ENCODE data around the gene TPM4.

DNA sequence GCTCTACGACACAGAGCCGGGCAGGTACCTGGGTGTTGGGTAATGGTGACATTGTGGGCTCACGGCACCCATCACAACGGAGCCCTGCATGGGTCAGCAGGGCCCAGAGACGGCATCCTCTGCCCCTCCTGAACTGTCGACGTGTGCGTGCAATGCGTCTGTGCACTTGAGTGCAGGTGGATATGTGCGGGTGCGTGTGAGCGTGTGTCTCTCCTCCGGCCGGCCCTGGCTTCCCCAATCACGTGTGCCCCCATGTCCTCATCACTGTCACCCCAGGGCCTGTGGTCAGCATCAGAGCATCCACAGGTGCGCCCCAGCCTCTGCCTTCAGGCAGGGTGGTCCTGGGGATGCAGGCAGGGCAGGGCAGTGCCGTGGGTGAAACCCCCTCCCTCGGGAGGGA lies 37.2 kb upstream of the TPM4 start:
- TF ChIP-seq, protein P1, sequence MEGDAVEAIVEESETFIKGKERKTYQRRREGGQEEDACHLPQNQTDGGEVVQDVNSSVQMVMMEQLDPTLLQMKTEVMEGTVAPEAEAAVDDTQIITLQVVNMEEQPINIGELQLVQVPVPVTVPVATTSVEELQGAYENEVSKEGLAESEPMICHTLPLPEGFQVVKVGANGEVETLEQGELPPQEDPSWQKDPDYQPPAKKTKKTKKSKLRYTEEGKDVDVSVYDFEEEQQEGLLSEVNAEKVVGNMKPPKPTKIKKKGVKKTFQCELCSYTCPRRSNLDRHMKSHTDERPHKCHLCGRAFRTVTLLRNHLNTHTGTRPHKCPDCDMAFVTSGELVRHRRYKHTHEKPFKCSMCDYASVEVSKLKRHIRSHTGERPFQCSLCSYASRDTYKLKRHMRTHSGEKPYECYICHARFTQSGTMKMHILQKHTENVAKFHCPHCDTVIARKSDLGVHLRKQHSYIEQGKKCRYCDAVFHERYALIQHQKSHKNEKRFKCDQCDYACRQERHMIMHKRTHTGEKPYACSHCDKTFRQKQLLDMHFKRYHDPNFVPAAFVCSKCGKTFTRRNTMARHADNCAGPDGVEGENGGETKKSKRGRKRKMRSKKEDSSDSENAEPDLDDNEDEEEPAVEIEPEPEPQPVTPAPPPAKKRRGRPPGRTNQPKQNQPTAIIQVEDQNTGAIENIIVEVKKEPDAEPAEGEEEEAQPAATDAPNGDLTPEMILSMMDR (IDR thresholded peaks at IDR 0.05), result no peak
- no peak for TF ChIP-seq POLR2A (IDR thresholded peaks at IDR 0.05)
- TF ChIP-seq EP300 (IDR thresholded peaks at IDR 0.05), result no peak
